ENCODE results near the gene PSMD13. TPM values are rescaled to one million over a fixed set of nuclear protein-coding genes. Genes with fewer than 3 reads are reported as not detected.

Gene PSMD13
- total and polyA plus RNA-seq, 7 donors: 108 to 265 (median 171) TPM

- intact Hi-C loops (cut with DNase I): no loop called here
- Histone ChIP-seq H3K9me3 (no peaks in the 10 kb centered on the region), H3K27ac (no peak overlapping the region), H3K4me1 (no peaks in the 10 kb centered on the region), H3K36me3 (ENCODE audit: insufficient read depth in 1 of 2, low read depth in 1 of 2) (no peaks in the 10 kb centered on the region), H3K4me3 (no peak overlapping the region), H3K27me3 (ENCODE audit: insufficient read depth in 3 of 3, low read length in 2 of 3) (peaks cover 0 to 36% (median 6%) of the 10 kb centered on the region in 3 donors)
- TF ChIP-seq, protein P1, sequence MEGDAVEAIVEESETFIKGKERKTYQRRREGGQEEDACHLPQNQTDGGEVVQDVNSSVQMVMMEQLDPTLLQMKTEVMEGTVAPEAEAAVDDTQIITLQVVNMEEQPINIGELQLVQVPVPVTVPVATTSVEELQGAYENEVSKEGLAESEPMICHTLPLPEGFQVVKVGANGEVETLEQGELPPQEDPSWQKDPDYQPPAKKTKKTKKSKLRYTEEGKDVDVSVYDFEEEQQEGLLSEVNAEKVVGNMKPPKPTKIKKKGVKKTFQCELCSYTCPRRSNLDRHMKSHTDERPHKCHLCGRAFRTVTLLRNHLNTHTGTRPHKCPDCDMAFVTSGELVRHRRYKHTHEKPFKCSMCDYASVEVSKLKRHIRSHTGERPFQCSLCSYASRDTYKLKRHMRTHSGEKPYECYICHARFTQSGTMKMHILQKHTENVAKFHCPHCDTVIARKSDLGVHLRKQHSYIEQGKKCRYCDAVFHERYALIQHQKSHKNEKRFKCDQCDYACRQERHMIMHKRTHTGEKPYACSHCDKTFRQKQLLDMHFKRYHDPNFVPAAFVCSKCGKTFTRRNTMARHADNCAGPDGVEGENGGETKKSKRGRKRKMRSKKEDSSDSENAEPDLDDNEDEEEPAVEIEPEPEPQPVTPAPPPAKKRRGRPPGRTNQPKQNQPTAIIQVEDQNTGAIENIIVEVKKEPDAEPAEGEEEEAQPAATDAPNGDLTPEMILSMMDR (IDR thresholded peaks at IDR 0.05): no peak
- DNase-seq: peak; percentile 10 to 45
- WGBS, 3 donors: 85 to 88% (median 87%) methylated on average over 25 to 27 of the region's 27 CpGs
- ATAC-seq: no peak
Observed at GRCh38 chr11:293852-294661, 57.3 kb downstream of the PSMD13 start.

DNA sequence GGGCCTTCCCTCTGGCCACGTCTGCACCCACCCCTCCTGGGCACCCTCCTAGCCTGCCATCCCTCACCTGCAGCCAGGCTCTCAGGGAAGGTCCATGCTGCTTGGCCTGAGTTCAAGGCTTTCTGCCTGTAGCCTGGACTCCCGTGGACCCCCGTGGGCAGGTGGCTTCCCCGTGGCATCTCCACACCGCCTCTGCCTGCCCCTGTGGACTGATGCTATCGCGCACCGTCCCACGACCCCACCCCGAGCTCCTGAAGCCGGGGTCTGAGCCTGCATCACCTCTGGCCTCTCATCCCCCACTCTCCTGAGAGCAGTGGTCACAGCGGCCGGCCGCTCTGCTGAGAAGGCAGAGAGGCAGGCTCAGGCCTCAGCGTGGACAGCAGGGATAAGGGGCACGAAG lies 58.0 kb downstream of the PSMD13 start:
- intact Hi-C loops (cut with DNase I): loop anchor here in 1 of 2 donors (5.0 kb wide), 1 partner anchor 68 kb away; no protein-coding TSS in a partner anchor

DNA sequence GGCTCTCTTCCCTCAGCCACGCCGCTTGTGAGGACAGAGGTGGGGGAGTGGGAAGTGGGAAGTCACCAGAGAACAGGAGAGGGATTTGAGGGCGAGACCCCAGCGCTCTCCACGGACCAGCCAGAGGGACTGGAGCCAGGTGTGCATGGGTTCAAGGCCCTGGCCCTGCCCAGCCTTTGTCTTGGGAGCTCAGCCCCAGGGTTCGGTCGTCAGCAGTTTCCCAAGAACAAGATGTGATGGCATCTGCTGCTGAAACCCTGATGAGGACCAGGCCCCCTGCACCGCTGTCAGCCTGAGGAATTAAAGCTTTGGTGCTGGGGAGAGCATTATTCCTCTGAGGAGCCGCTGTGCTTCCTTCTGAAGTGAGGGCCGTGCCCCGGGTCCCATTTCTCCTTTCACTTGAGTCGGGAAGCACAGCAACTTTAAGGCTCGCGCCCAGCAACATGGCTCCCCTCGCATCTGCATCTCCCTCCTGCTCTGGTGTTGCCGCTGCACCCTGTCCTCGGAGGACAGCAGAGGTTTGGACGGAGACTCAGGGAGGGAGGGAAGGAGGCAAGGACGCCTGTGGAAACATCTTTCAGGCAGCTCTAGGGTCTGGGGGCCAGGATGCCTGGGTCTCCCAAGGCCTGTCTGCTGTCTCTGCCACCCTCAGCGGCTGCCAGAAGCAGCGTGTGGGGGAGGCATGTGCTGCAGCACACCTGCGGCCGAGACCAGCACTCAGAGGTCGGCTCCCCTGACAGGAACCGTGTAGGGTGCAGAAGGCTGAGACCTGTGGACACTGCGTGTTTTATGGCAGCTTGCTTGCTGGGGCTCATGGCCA lies 58.8 kb downstream of the PSMD13 start:
- H3K4me3 ChIP-seq: no peak overlapping the region
- peaks cover 0 to 38% (median 2%) of the 10 kb centered on the region in 3 donors for H3K27me3 ChIP-seq (ENCODE audit: insufficient read depth in 3 of 3, low read length in 2 of 3)
- no peaks in the 10 kb centered on the region for H3K9me3 ChIP-seq
- no peak for ATAC-seq
- WGBS, 3 donors: 74 to 77% (median 76%) methylated on average over 24 to 26 of the region's 26 CpGs
- DNase-seq: peak; percentile 10 to 39
- H3K36me3 ChIP-seq (ENCODE audit: insufficient read depth in 1 of 2, low read depth in 1 of 2): no peaks in the 10 kb centered on the region
- H3K4me1 ChIP-seq: no peaks in the 10 kb centered on the region
- TF ChIP-seq, protein P1 (IDR thresholded peaks at IDR 0.05): no peak
- no peak overlapping the region for H3K27ac ChIP-seq
- intact Hi-C loops (cut with DNase I): loop anchor here in 1 of 2 donors (5.0 kb wide), 1 partner anchor 67 kb away; no protein-coding TSS in a partner anchor

More for the DNA sequence above, 58.0 kb downstream of the PSMD13 start:
- WGBS, 3 donors: 83 to 90% (median 88%) methylated on average over 16 of the region's 16 CpGs
- Histone ChIP-seq H3K9me3 (no peaks in the 10 kb centered on the region), H3K4me1 (no peaks in the 10 kb centered on the region), H3K27me3 (ENCODE audit: insufficient read depth in 3 of 3, low read length in 2 of 3) (peaks cover 0 to 36% (median 5%) of the 10 kb centered on the region in 3 donors), H3K27ac (no peak overlapping the region), H3K4me3 (no peak overlapping the region), H3K36me3 (ENCODE audit: insufficient read depth in 1 of 2, low read depth in 1 of 2) (no peaks in the 10 kb centered on the region)
- ATAC-seq (no peak), DNase-seq (peak; percentile 9 to 46)
- TF ChIP-seq, protein P1 (IDR thresholded peaks at IDR 0.05): no peak

DNA sequence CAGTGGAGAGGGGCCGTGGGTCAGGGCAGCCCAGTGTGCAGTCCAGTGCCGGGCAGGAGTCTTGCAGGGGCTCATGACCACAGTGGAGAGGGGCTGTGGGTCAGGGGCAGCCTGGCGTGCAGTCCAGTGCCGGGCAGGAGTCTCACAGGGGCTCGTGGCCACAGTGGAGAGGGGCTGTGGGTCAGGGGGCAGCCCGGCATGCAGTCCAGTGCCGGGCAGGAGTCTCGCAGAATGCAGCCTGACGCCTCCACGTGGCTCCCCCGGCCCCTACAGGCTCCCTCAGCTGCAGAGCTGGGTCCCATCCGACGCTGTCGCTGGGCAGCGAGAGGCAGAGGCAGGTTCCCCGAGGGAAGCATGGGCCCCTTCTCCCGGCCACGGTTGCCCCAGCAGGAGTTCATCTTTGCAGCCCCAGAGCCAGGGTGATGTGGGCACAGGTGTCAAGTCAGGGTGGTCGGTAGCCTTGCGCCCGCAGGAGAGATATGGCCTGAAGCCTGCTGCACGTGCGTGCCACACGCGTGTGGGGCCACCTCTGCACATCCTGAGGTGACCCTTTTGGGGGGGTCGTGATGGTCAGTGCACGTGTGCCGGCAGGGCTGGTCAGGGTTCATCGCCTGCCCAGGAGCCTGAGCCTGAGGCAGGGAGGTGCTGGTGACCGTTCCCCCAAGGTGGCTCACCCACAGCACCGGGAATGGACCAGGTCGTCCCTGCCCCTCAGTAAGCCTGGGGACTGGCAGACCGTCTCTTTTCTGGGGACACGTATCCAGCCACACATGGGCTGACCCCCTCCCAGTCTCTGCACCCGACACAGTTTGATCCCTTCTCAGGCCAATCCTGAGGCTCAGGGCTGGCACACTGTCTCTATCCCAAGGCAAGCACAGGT lies 59.6 kb downstream of the PSMD13 start:
- no peaks in the 10 kb centered on the region for H3K9me3 ChIP-seq
- peaks cover 0 to 39% (median 4%) of the 10 kb centered on the region in 3 donors for H3K27me3 ChIP-seq (ENCODE audit: insufficient read depth in 3 of 3, low read length in 2 of 3)
- H3K4me1 ChIP-seq: no peaks in the 10 kb centered on the region
- 63 to 68% (median 66%) methylated on average over 35 of the region's 35 CpGs for WGBS, 3 donors
- DNase-seq (peak; percentile 7 to 46), ATAC-seq (no peak)
- H3K36me3 ChIP-seq (ENCODE audit: insufficient read depth in 1 of 2, low read depth in 1 of 2): no peaks in the 10 kb centered on the region
- TF ChIP-seq, protein P1 (IDR thresholded peaks at IDR 0.05): no peak
- H3K27ac ChIP-seq: no peak overlapping the region
- intact Hi-C loops (cut with DNase I): loop anchor here in 1 of 2 donors (5.0 kb wide), 1 partner anchor 66 kb away; no protein-coding TSS in a partner anchor
- no peak overlapping the region for H3K4me3 ChIP-seq
